HepG2 (cell line): ENCODE results near the gene APOM. TPM values are rescaled to one million over a fixed set of nuclear protein-coding genes. Genes with fewer than 3 reads are reported as not detected.

Experiments used
- ADNP ChIP-seq: sonication (generic); formaldehyde crosslinking; IDR thresholded peaks from 2 replicates; pipeline ENCODE4 v1.4.0; 2020; ENCODE audit warnings: missing genetic modification reagents
- FIP1L1 ChIP-seq: fragments of 200-400 bp; formaldehyde crosslinking; IDR thresholded peaks from 2 replicates; pipeline ENCODE4 v1.6.1; 2018; ENCODE audit warnings: low read depth, mild to moderate bottlenecking, low read length, moderate library complexity, borderline replicate concordance; ENCODE audit not compliant: insufficient read depth
- LCORL ChIP-seq, 2 experiments: fragments of 450-650 bp in 1 of 2; sonication (generic) in 1 of 2; formaldehyde crosslinking in 1 of 2; IDR thresholded peaks; 2 replicates each; pipeline versions ENCODE4 v1.5.0 to v1.6.1; 2017 to 2020; ENCODE audit warnings: antibody characterized with exemption in 1 of 2, missing genetic modification reagents in 1 of 2
- MYNN ChIP-seq: sonication (generic); formaldehyde crosslinking; IDR thresholded peaks from 2 replicates; pipeline ENCODE4 v1.4.0; 2020; ENCODE audit warnings: mild to moderate bottlenecking, low read depth, missing genetic modification reagents
- NR1H2 ChIP-seq: sonication (generic); formaldehyde crosslinking; IDR thresholded peaks from 2 replicates; pipeline ENCODE4 v1.8.1; 2022; ENCODE audit warnings: low read depth, missing genetic modification reagents, borderline replicate concordance
- SMARCE1 ChIP-seq: fragments of 450-650 bp; IDR thresholded peaks from 2 replicates; pipeline ENCODE4 v1.6.1; 2017; ENCODE audit warnings: borderline replicate concordance
- TOPORS ChIP-seq: sonication (generic); formaldehyde crosslinking; IDR thresholded peaks from 2 replicates; pipeline ENCODE4 v1.8.0; 2023; ENCODE audit warnings: mild to moderate bottlenecking, missing genetic modification reagents
- ZNF264 ChIP-seq: sonication (generic); formaldehyde crosslinking; IDR thresholded peaks from 2 replicates; pipeline ENCODE4 v1.4.0; 2020; ENCODE audit warnings: missing genetic modification reagents
- ZNF337 ChIP-seq: sonication (generic); formaldehyde crosslinking; IDR thresholded peaks from 2 replicates; pipeline ENCODE4 v1.5.1; 2020; ENCODE audit warnings: missing genetic modification reagents, low read depth, mild to moderate bottlenecking, borderline replicate concordance
- ZNF558 ChIP-seq: sonication (generic); formaldehyde crosslinking; IDR thresholded peaks from 2 replicates; pipeline ENCODE4 v1.9.0; 2022; ENCODE audit warnings: mild to moderate bottlenecking, missing genetic modification reagents, borderline replicate concordance
- polyA plus RNA-seq, 8 experiments: library from polyadenylated mRNA; depleted of rRNA in 3 of 8; stranded (reverse) in 7 of 8; unstranded in 1 of 8; fragments of >200 nt; fragmentation: Illumina TruSeq in 4 of 8; extraction: Trizol in 4 of 8; gene quantifications; 2 replicates each; pipeline versions ENCODE4 v1.2.1 to v1.2.3, GENCODE V29; 2011 to 2016; ENCODE audit warnings: low read depth in 4 of 8, missing spikeins in 1 of 8, mixed read lengths in 1 of 8; ENCODE audit not compliant: insufficient read depth in 1 of 8
- total RNA-seq, 5 experiments: library from RNA; depleted of rRNA; stranded (reverse); fragments of >200 nt; fragmentation: Illumina TruSeq; extraction: Trizol; gene quantifications; 2 replicates each; pipeline ENCODE4 v1.2.3, GENCODE V29; 2016; ENCODE audit warnings: low read depth in 1 of 5
- TF ChIP-seq, protein P1 (sequence below): sonication (generic); formaldehyde crosslinking; conservative IDR thresholded peaks from 2 replicates; pipeline ENCODE4 v1.8.0; 2022; ENCODE audit warnings: low read depth, missing genetic modification reagents
- TF ChIP-seq, protein P2 (sequence below): IDR thresholded peaks from 2 replicates; pipeline ENCODE4 v1.4.0; 2020; ENCODE audit warnings: mild to moderate bottlenecking, missing genetic modification reagents
- TF ChIP-seq, protein P3 (sequence below), 2 experiments: fragments of 450-650 bp in 1 of 2; sonication (generic) in 1 of 2; formaldehyde crosslinking; IDR thresholded peaks; 2 replicates each; pipeline versions ENCODE4 v1.5.0 to v1.8.0; 2020 to 2022; ENCODE audit warnings: mild to moderate bottlenecking in 1 of 2, missing genetic modification reagents in 1 of 2
- TF ChIP-seq, protein P4 (sequence below): IDR thresholded peaks from 2 replicates; pipeline ENCODE4 v1.6.1; 2016; ENCODE audit warnings: low read depth, missing genetic modification reagents, missing compliant biosample characterization

Gene APOM
- total and polyA plus RNA-seq, 2 of the 13 experiments (the other 11 are each of a cell fraction or from before 2014, with no cell fraction given) = 98.2 to 1,140 TPM

DNA sequence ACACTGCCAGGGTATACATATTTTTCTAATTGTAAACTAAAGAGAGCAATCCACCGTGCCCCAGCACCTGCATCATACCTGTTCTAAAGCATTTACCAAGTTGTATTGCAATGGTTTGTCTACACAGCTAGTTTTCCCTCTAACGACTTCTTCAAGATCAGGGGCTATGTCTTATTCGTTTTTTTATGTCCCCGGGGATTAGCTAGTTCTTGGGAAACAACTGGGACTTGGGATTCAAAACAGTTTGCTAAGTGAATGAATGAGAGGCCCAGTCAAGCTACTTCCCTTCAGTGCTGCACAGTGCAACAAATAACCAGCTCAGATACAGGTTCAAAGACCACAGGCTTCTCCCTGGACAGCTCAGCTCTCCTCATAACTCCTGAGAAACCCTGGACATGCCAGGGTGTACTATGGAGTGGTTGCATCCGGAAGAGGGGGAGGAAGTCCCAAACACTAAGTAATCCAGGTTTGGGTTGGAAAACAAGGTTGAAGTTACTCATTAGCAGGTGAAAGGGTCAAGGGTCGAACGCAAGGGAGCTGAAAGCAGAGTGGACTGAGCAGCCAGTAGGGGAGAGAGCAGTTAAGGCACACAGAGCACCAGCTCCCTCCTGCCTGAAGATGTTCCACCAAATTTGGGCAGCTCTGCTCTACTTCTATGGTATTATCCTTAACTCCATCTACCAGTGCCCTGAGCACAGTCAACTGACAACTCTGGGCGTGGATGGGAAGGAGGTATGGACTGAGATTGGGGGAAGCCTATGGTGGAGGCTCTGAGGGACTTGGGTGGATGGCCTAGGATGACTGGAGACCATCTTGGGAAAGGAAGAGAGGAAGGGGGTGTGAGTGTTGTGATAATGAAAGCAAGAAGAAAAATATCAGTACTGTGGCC is at the start of gene APOM (continued):
- TF ChIP-seq, protein P1, sequence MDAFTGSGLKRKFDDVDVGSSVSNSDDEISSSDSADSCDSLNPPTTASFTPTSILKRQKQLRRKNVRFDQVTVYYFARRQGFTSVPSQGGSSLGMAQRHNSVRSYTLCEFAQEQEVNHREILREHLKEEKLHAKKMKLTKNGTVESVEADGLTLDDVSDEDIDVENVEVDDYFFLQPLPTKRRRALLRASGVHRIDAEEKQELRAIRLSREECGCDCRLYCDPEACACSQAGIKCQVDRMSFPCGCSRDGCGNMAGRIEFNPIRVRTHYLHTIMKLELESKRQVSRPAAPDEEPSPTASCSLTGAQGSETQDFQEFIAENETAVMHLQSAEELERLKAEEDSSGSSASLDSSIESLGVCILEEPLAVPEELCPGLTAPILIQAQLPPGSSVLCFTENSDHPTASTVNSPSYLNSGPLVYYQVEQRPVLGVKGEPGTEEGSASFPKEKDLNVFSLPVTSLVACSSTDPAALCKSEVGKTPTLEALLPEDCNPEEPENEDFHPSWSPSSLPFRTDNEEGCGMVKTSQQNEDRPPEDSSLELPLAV (CRISPR knock-in tag) = no peak
- TF ChIP-seq FIP1L1 (no peak; the same call in 1 of the 2 replicates), ADNP (CRISPR knock-in tag) (no peak), MYNN (CRISPR knock-in tag) (0 out of 2 replicates have a peak, but pooled peaks have one; percentile 26), NR1H2 (CRISPR knock-in tag) (peak; percentile 92; the same call in 1 of the 2 replicates), TOPORS (CRISPR knock-in tag) (peak; percentile 78), ZNF264 (peak; percentile 97), LCORL (IDR thresholded peaks at IDR 0.05) (peak; percentile 89), LCORL (CRISPR knock-in tag; IDR thresholded peaks at IDR 0.05) (peak; percentile 99), SMARCE1 (no peak), ZNF337 (peak; percentile 90; the same call in 1 of the 2 replicates), ZNF558 (CRISPR knock-in tag) (no peak; the same call in 1 of the 2 replicates)
- TF ChIP-seq, protein P2, sequence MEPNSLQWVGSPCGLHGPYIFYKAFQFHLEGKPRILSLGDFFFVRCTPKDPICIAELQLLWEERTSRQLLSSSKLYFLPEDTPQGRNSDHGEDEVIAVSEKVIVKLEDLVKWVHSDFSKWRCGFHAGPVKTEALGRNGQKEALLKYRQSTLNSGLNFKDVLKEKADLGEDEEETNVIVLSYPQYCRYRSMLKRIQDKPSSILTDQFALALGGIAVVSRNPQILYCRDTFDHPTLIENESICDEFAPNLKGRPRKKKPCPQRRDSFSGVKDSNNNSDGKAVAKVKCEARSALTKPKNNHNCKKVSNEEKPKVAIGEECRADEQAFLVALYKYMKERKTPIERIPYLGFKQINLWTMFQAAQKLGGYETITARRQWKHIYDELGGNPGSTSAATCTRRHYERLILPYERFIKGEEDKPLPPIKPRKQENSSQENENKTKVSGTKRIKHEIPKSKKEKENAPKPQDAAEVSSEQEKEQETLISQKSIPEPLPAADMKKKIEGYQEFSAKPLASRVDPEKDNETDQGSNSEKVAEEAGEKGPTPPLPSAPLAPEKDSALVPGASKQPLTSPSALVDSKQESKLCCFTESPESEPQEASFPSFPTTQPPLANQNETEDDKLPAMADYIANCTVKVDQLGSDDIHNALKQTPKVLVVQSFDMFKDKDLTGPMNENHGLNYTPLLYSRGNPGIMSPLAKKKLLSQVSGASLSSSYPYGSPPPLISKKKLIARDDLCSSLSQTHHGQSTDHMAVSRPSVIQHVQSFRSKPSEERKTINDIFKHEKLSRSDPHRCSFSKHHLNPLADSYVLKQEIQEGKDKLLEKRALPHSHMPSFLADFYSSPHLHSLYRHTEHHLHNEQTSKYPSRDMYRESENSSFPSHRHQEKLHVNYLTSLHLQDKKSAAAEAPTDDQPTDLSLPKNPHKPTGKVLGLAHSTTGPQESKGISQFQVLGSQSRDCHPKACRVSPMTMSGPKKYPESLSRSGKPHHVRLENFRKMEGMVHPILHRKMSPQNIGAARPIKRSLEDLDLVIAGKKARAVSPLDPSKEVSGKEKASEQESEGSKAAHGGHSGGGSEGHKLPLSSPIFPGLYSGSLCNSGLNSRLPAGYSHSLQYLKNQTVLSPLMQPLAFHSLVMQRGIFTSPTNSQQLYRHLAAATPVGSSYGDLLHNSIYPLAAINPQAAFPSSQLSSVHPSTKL (CRISPR knock-in tag) = peak; percentile 95
- TF ChIP-seq, protein P3, sequence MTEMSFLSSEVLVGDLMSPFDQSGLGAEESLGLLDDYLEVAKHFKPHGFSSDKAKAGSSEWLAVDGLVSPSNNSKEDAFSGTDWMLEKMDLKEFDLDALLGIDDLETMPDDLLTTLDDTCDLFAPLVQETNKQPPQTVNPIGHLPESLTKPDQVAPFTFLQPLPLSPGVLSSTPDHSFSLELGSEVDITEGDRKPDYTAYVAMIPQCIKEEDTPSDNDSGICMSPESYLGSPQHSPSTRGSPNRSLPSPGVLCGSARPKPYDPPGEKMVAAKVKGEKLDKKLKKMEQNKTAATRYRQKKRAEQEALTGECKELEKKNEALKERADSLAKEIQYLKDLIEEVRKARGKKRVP (CRISPR knock-in tag; IDR thresholded peaks at IDR 0.05) = peak in 1 of 2 experiments; percentile 88; a peak in 2 of 4 replicates
- TF ChIP-seq, protein P4, sequence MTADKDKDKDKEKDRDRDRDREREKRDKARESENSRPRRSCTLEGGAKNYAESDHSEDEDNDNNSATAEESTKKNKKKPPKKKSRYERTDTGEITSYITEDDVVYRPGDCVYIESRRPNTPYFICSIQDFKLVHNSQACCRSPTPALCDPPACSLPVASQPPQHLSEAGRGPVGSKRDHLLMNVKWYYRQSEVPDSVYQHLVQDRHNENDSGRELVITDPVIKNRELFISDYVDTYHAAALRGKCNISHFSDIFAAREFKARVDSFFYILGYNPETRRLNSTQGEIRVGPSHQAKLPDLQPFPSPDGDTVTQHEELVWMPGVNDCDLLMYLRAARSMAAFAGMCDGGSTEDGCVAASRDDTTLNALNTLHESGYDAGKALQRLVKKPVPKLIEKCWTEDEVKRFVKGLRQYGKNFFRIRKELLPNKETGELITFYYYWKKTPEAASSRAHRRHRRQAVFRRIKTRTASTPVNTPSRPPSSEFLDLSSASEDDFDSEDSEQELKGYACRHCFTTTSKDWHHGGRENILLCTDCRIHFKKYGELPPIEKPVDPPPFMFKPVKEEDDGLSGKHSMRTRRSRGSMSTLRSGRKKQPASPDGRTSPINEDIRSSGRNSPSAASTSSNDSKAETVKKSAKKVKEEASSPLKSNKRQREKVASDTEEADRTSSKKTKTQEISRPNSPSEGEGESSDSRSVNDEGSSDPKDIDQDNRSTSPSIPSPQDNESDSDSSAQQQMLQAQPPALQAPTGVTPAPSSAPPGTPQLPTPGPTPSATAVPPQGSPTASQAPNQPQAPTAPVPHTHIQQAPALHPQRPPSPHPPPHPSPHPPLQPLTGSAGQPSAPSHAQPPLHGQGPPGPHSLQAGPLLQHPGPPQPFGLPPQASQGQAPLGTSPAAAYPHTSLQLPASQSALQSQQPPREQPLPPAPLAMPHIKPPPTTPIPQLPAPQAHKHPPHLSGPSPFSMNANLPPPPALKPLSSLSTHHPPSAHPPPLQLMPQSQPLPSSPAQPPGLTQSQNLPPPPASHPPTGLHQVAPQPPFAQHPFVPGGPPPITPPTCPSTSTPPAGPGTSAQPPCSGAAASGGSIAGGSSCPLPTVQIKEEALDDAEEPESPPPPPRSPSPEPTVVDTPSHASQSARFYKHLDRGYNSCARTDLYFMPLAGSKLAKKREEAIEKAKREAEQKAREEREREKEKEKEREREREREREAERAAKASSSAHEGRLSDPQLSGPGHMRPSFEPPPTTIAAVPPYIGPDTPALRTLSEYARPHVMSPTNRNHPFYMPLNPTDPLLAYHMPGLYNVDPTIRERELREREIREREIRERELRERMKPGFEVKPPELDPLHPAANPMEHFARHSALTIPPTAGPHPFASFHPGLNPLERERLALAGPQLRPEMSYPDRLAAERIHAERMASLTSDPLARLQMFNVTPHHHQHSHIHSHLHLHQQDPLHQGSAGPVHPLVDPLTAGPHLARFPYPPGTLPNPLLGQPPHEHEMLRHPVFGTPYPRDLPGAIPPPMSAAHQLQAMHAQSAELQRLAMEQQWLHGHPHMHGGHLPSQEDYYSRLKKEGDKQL (CRISPR knock-in tag) = peak; percentile 83
